Thyroid gland (tissue), 4 donors: ENCODE data around the gene C11orf71. TPM values are rescaled to one million over a fixed set of nuclear protein-coding genes. Genes with fewer than 3 reads are reported as not detected.

Experiments
- DNase-seq, 2 donors: peaks; one replicate each; pipeline ENCODE4 v3.0.0-alpha.2; 2019
- H3K27ac ChIP-seq, 3 donors: fragments of 200-600 bp; sonication (generic); 1 replicate in 2 of 3; 2 replicates in 1 of 3; pipeline ENCODE4 v1.5.1; 2016 to 2019; ENCODE audit warnings: mild to moderate bottlenecking in 1 of 3, moderate library complexity in 1 of 3
- H3K27me3 ChIP-seq: fragments of 200-600 bp; sonication (generic); one replicate; pipeline ENCODE4 v1.5.1; 2019
- H3K36me3 ChIP-seq, 2 donors: fragments of 200-600 bp; sonication (generic); one replicate each; pipeline ENCODE4 v1.5.1; 2016 to 2019
- H3K4me1 ChIP-seq, 2 donors: fragments of 200-600 bp; sonication (generic); one replicate each; pipeline ENCODE4 v1.5.1; 2017 to 2019
- H3K4me3 ChIP-seq, 3 donors: fragments of 200-600 bp; sonication (generic); replicated peaks in 1 of 3; 1 replicate in 2 of 3; 2 replicates in 1 of 3; pipeline ENCODE4 v1.5.1; 2016; ENCODE audit warnings: mild to moderate bottlenecking in 1 of 3
- H3K9me3 ChIP-seq: fragments of 200-600 bp; sonication (generic); one replicate; pipeline ENCODE4 v1.5.1; 2017
- CTCF ChIP-seq, 6 experiments: fragments of 200-600 bp in 3 of 6; fragments of 450-650 bp in 3 of 6; sonication (generic) in 3 of 6; IDR thresholded peaks; one replicate each; pipeline ENCODE4 v1.5.1; 2016 to 2019; ENCODE audit warnings: antibody characterized with exemption in 6 of 6, mild to moderate bottlenecking in 2 of 6, inconsistent platforms in 1 of 6, moderate library complexity in 1 of 6
- POLR2A ChIP-seq, 2 donors: fragments of 450-650 bp; IDR thresholded peaks; one replicate each; pipeline ENCODE4 v1.6.1; 2017; ENCODE audit warnings: antibody characterized with exemption in 2 of 2, mild to moderate bottlenecking in 2 of 2, moderate library complexity in 1 of 2
- WGBS, 2 donors: methylation state at CpG; one replicate each; pipeline ENCODE4 v1.1.5; 2017; 5-methylcytosine and 5-hydroxymethylcytosine counted together
- intact Hi-C: fragments of 100-400 bp; cut with DNase I; formaldehyde crosslinking; loops from one replicate; pipeline ENCODE4 v1.15.1; 2023
- total RNA-seq, 4 donors: library from RNA; depleted of rRNA; stranded (reverse); fragments of >200 nt; gene quantifications; one replicate each; pipeline ENCODE4 v1.2.3, GENCODE V29; 2016

C11orf71 gene
- total RNA-seq, 4 donors from 2014 or later, result 13.6 to 19.7 (median 16.2) TPM

GRCh38 chr11:114400915-114401223 is 558 bp upstream of the C11orf71 start:
- peaks cover 2% of the 10 kb centered on the region in 2 donors for H3K36me3 ChIP-seq
- intact Hi-C loops, result no loop called here
- peak overlapping the region; percentile 90 to 99 (median 98) for H3K27ac ChIP-seq
- H3K4me3 ChIP-seq, result peak overlapping the region; percentile 46 to 77 (median 59)
- no peaks in the 10 kb centered on the region for H3K27me3 ChIP-seq
- TF ChIP-seq CTCF (IDR thresholded peaks at IDR 0.05), result no peak
- no peak for TF ChIP-seq POLR2A (IDR thresholded peaks at IDR 0.05)
- H3K4me1 ChIP-seq, result peaks cover 15 to 24% of the 10 kb centered on the region in 2 donors
- WGBS, 2 donors, result 0% methylated on average over 8 of the region's 8 CpGs
- no peaks in the 10 kb centered on the region for H3K9me3 ChIP-seq
- DNase-seq, result no peak

GRCh38 chr11:114399490-114400215 is 658 bp downstream of the C11orf71 start:
- peak; percentile 66 to 70 for DNase-seq
- peak overlapping the region; percentile 90 to 99 (median 98) for H3K27ac ChIP-seq
- H3K27me3 ChIP-seq, result no peaks in the 10 kb centered on the region
- WGBS, 2 donors, result 3 to 8% methylated on average over 13 to 26 of the region's 29 CpGs
- intact Hi-C loops, result no loop called here
- TF ChIP-seq POLR2A (IDR thresholded peaks at IDR 0.05) (no peak), CTCF (IDR thresholded peaks at IDR 0.05) (no peak)
- no peaks in the 10 kb centered on the region for H3K9me3 ChIP-seq
- H3K4me1 ChIP-seq, result peaks cover 15 to 24% of the 10 kb centered on the region in 2 donors
- H3K4me3 ChIP-seq, result peak overlapping the region; percentile 46 to 77 (median 59)
- no peaks in the 10 kb centered on the region for H3K36me3 ChIP-seq

- Histone ChIP-seq H3K4me3 (no peak overlapping the region), H3K36me3 (no peaks in the 10 kb centered on the region), H3K27me3 (no peaks in the 10 kb centered on the region), H3K27ac (no peak overlapping the region), H3K9me3 (no peaks in the 10 kb centered on the region), H3K4me1 (peaks cover 14 to 15% of the 10 kb centered on the region in 2 donors)
- intact Hi-C loops, result no loop called here
- TF ChIP-seq CTCF (IDR thresholded peaks at IDR 0.05), result no peak
- no peak for TF ChIP-seq POLR2A (IDR thresholded peaks at IDR 0.05)
- no peak for DNase-seq
- 90 to 91% methylated on average over 4 of the region's 4 CpGs for WGBS, 2 donors
Measured at GRCh38 chr11:114398303-114398920, 1.9 kb downstream of the C11orf71 start.

- TF ChIP-seq CTCF (IDR thresholded peaks at IDR 0.05), result no peak
- TF ChIP-seq POLR2A (IDR thresholded peaks at IDR 0.05), result no peak
- no peak for DNase-seq
- H3K36me3 ChIP-seq, result no peaks in the 10 kb centered on the region
- no peaks in the 10 kb centered on the region for H3K27me3 ChIP-seq
- peaks cover 14 to 15% of the 10 kb centered on the region in 2 donors for H3K4me1 ChIP-seq
- WGBS, 2 donors, result 90% methylated on average over 2 of the region's 2 CpGs
- intact Hi-C loops, result no loop called here
- no peaks in the 10 kb centered on the region for H3K9me3 ChIP-seq
- no peak overlapping the region for H3K4me3 ChIP-seq
- no peak overlapping the region for H3K27ac ChIP-seq
Measured at GRCh38 chr11:114397349-114397982, 2.8 kb downstream of the C11orf71 start.

- intact Hi-C loops, result no loop called here
- Histone ChIP-seq H3K27me3 (no peaks in the 10 kb centered on the region), H3K36me3 (no peaks in the 10 kb centered on the region), H3K4me1 (peaks cover 12 to 13% of the 10 kb centered on the region in 2 donors), H3K9me3 (no peaks in the 10 kb centered on the region), H3K27ac (no peak overlapping the region), H3K4me3 (no peak overlapping the region)
- DNase-seq, result no peak
- TF ChIP-seq CTCF (IDR thresholded peaks at IDR 0.05) (no peak), POLR2A (IDR thresholded peaks at IDR 0.05) (no peak)
Measured at GRCh38 chr11:114396916-114397315, 3.4 kb downstream of the C11orf71 start.
